ENCODE results near the gene NFXL1.

GRCh38 chr4:47842985-47843384, 71.4 kb downstream of the NFXL1 start:
- TF ChIP-seq CTCF (optimal IDR thresholded peaks at IDR 0.05 in 1 of 3, IDR thresholded peaks at IDR 0.05 in 1 of 3, conservative IDR thresholded peaks at IDR 0.05 in 1 of 3; ENCODE audit: extremely low read depth in 1 of 3, insufficient read depth in 2 of 3, low read length in 3 of 3): no peak
- no peak for TF ChIP-seq EZH2 (IDR thresholded peaks at IDR 0.05; ENCODE audit: low read length)
